GM23338 (cell line): ENCODE measurements around the gene GSN.

ENCODE experiments used
- CREB1 ChIP-seq: fragments of 250-450 bp; sonication (Bioruptor Pico); IDR thresholded peaks from 2 replicates; pipeline ENCODE4 v1.5.0; 2020; ENCODE audit warnings: low read depth, mild to moderate bottlenecking, moderate library complexity
- CTCF ChIP-seq, 2 experiments: fragments of 200-600 bp in 1 of 2; sonication (generic) in 1 of 2; conservative IDR thresholded peaks; 2 replicates each; pipeline versions ENCODE4 v1.5.1 to v1.6.1; 2016 to 2017; ENCODE audit warnings: antibody characterized with exemption in 2 of 2, low read depth in 2 of 2, mild to moderate bottlenecking in 2 of 2, moderate library complexity in 1 of 2
- ETS1 ChIP-seq: IDR thresholded peaks from 2 replicates; pipeline ENCODE4 v1.6.1; 2016; ENCODE audit warnings: antibody characterized with exemption
- EZH2 ChIP-seq: fragments of 200-600 bp; sonication (generic); IDR thresholded peaks from one replicate; pipeline ENCODE4 v1.8.0; 2017; ENCODE audit warnings: antibody characterized with exemption, mild to moderate bottlenecking, low read depth; ENCODE audit not compliant: unreplicated experiment
- EZH2phosphoT487 ChIP-seq: fragments of 200-600 bp; sonication (generic); IDR thresholded peaks from one replicate; pipeline ENCODE4 v1.8.1; 2018; ENCODE audit warnings: antibody characterized with exemption; ENCODE audit not compliant: unreplicated experiment
- JUNB ChIP-seq: IDR thresholded peaks from one replicate; pipeline ENCODE4 v1.6.1; 2016; ENCODE audit warnings: antibody characterized with exemption; ENCODE audit not compliant: unreplicated experiment
- NANOG ChIP-seq: IDR thresholded peaks from 2 replicates; pipeline ENCODE4 v1.6.1; 2016; ENCODE audit warnings: antibody characterized with exemption, borderline replicate concordance
- POLR2AphosphoS5 ChIP-seq: IDR thresholded peaks from 2 replicates; pipeline ENCODE4 v1.6.1; 2016; ENCODE audit warnings: antibody characterized with exemption, low read depth
- REST ChIP-seq: IDR thresholded peaks from one replicate; pipeline ENCODE4 v1.6.1; 2018; ENCODE audit warnings: antibody characterized with exemption; ENCODE audit not compliant: unreplicated experiment
- ZNF331 ChIP-seq: fragments of 250-450 bp; sonication (Bioruptor Pico); IDR thresholded peaks from 2 replicates; pipeline ENCODE4 v1.5.0; 2020; ENCODE audit warnings: low read depth, mild to moderate bottlenecking, moderate library complexity
- ZNF462 ChIP-seq: fragments of 250-450 bp; sonication (Bioruptor Pico); IDR thresholded peaks from 2 replicates; pipeline ENCODE4 v1.5.0; 2020; ENCODE audit warnings: mild to moderate bottlenecking, moderate library complexity

- TF ChIP-seq CTCF (conservative IDR thresholded peaks at IDR 0.05; ENCODE audit: low read depth in 2 of 2) (no peak), POLR2AphosphoS5 (no peak), EZH2 (no peak), REST (no peak), ETS1 (no peak), EZH2phosphoT487 (no peak), JUNB (no peak), CREB1 (CRISPR knock-in tag) (no peak), NANOG (no peak), ZNF331 (no peak), ZNF462 (CRISPR knock-in tag) (no peak)
Measured at GRCh38 chr9:121294866-121295661, 27.1 kb downstream of the GSN start.
